HG02852 (cell line): ENCODE results near the gene BAZ1B.

Source experiments
- ATAC-seq: cut with Tn5 transposase; IDR thresholded peaks from one replicate; pipeline ENCODE4 v1.9.1; 2021; ENCODE audit warnings: mild to moderate bottlenecking, moderate library complexity; ENCODE audit not compliant: unreplicated experiment

BAZ1B gene

GRCh38 chr7:73391396-73391795 lies 130.7 kb downstream of the BAZ1B start:
- ATAC-seq: no peak
